Hematopoietic multipotent progenitor cell treated with erythropoietin and hydrocortisone succinate and interleukin-3 and kit ligand, for 8 days (in vitro differentiated cells): ENCODE results near the gene BOD1.
A peak's percentile ranks its signal among the peaks of the same experiment; 100 is the strongest.

ENCODE experiments used
- DNase-seq: peaks from one replicate; pipeline ENCODE4 v3.0.0-alpha.2; 2015

BOD1 gene

GRCh38 chr5:173573126-173573960, 43.1 kb downstream of the BOD1 start:
- peak; percentile 29 for DNase-seq

- no peak for DNase-seq
These were observed 43.9 kb downstream of the BOD1 start for GRCh38 chr5:173572431-173573125.

- no peak for DNase-seq
These were observed 45.9 kb downstream of the BOD1 start for GRCh38 chr5:173570321-173571090.

GRCh38 chr5:173568703-173569102, 47.7 kb downstream of the BOD1 start:
- DNase-seq: no peak

GRCh38 chr5:173568128-173568527, 48.3 kb downstream of the BOD1 start:
- no peak for DNase-seq

GRCh38 chr5:173567548-173567947, 48.9 kb downstream of the BOD1 start:
- no peak for DNase-seq

GRCh38 chr5:173565491-173566072, 50.9 kb downstream of the BOD1 start:
- DNase-seq: no peak

- no peak for DNase-seq
These were observed 52.3 kb downstream of the BOD1 start for GRCh38 chr5:173564106-173564505.

- DNase-seq: no peak
These were observed 53.2 kb downstream of the BOD1 start for GRCh38 chr5:173563246-173563645.

GRCh38 chr5:173562451-173562850, 54.0 kb downstream of the BOD1 start:
- no peak for DNase-seq
